Right lobe of liver (tissue), 4 donors: ENCODE measurements around the gene STK16.

ENCODE experiments used
- POLR2A ChIP-seq: fragments of 450-650 bp; IDR thresholded peaks from one replicate; pipeline ENCODE4 v1.6.1; 2017; ENCODE audit warnings: antibody characterized with exemption, mild to moderate bottlenecking
- TF ChIP-seq, protein P1 (sequence below), 4 donors: fragments of 200-600 bp in 3 of 4; fragments of 450-650 bp in 1 of 4; IDR thresholded peaks; one replicate each; pipeline versions ENCODE4 v1.5.1 to v1.8.0; 2016 to 2022; ENCODE audit warnings: antibody characterized with exemption in 4 of 4, mild to moderate bottlenecking in 2 of 4
- donor health status: DM: no; HTN: no; CAD: no.
- donor health status: DM: no; HTN: no; CAD: no.
- donor health status: DM: no; HTN: yes; CAD: no.

- TF ChIP-seq, protein P1, sequence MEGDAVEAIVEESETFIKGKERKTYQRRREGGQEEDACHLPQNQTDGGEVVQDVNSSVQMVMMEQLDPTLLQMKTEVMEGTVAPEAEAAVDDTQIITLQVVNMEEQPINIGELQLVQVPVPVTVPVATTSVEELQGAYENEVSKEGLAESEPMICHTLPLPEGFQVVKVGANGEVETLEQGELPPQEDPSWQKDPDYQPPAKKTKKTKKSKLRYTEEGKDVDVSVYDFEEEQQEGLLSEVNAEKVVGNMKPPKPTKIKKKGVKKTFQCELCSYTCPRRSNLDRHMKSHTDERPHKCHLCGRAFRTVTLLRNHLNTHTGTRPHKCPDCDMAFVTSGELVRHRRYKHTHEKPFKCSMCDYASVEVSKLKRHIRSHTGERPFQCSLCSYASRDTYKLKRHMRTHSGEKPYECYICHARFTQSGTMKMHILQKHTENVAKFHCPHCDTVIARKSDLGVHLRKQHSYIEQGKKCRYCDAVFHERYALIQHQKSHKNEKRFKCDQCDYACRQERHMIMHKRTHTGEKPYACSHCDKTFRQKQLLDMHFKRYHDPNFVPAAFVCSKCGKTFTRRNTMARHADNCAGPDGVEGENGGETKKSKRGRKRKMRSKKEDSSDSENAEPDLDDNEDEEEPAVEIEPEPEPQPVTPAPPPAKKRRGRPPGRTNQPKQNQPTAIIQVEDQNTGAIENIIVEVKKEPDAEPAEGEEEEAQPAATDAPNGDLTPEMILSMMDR (IDR thresholded peaks at IDR 0.05) = no peak
- TF ChIP-seq POLR2A = no peak
These were observed 45.6 kb upstream of the STK16 start for GRCh38 chr2:219199470-219200211.
